ENCODE results near the gene CFLAR. TPM values are rescaled to one million over a fixed set of nuclear protein-coding genes. Genes with fewer than 3 reads are reported as not detected.
A peak's percentile ranks its signal among the peaks of the same experiment; 100 is the strongest.

Gene CFLAR
- total and polyA plus RNA-seq, 2 of the 13 experiments (the other 11 are each of a cell fraction or from before 2014, with no cell fraction given) = 43.8 to 92.1 TPM

DNA sequence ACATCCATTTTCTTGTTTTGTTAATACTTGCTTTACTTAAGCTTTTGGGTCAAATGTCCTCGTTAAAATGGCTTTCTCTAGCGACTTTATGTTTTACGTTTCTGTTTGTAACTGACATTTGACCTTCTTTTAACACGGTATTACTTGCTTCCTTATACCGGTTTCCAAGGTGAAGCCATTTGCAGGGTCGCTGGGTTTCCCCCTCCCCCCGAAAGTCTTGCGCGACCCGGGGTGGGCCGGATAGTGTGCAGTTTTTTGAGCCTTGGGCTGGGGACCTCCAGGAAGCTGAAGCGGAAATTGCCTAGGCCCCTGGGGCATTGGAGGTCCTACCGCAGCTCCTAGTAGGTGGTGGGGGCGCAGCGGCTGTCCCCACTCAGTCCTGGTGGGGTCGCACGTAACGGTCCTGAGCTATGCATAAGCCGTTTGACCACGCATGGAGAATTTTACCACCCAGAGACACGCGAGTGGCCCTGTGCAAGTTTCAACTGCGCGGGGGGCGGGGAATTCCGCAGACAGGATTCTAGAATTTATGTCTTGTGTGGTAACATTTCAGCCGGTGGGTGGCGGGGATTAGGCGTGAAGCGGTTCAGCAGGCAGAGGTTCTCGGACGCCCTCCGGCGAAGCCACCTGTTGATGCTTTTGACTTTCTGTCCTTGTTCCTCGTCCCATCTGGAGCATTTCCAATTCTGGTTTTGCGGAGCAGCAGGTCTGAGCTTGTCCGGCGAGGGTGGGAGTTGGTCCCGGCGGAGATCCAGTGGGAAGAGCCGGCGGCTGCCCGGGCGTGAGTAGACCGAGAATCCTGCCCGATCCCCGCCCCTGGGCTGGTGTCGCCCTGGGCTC is 2.4 kb downstream of the CFLAR start (continued):
- TF ChIP-seq, protein P1, sequence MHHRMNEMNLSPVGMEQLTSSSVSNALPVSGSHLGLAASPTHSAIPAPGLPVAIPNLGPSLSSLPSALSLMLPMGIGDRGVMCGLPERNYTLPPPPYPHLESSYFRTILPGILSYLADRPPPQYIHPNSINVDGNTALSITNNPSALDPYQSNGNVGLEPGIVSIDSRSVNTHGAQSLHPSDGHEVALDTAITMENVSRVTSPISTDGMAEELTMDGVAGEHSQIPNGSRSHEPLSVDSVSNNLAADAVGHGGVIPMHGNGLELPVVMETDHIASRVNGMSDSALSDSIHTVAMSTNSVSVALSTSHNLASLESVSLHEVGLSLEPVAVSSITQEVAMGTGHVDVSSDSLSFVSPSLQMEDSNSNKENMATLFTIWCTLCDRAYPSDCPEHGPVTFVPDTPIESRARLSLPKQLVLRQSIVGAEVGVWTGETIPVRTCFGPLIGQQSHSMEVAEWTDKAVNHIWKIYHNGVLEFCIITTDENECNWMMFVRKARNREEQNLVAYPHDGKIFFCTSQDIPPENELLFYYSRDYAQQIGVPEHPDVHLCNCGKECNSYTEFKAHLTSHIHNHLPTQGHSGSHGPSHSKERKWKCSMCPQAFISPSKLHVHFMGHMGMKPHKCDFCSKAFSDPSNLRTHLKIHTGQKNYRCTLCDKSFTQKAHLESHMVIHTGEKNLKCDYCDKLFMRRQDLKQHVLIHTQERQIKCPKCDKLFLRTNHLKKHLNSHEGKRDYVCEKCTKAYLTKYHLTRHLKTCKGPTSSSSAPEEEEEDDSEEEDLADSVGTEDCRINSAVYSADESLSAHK (CRISPR knock-in tag; IDR thresholded peaks at IDR 0.05; ENCODE audit: borderline replicate concordance) = no peak
- no peak for TF ChIP-seq ZNF143 (CRISPR knock-in tag; IDR thresholded peaks at IDR 0.05)
- TF ChIP-seq, protein P2, sequence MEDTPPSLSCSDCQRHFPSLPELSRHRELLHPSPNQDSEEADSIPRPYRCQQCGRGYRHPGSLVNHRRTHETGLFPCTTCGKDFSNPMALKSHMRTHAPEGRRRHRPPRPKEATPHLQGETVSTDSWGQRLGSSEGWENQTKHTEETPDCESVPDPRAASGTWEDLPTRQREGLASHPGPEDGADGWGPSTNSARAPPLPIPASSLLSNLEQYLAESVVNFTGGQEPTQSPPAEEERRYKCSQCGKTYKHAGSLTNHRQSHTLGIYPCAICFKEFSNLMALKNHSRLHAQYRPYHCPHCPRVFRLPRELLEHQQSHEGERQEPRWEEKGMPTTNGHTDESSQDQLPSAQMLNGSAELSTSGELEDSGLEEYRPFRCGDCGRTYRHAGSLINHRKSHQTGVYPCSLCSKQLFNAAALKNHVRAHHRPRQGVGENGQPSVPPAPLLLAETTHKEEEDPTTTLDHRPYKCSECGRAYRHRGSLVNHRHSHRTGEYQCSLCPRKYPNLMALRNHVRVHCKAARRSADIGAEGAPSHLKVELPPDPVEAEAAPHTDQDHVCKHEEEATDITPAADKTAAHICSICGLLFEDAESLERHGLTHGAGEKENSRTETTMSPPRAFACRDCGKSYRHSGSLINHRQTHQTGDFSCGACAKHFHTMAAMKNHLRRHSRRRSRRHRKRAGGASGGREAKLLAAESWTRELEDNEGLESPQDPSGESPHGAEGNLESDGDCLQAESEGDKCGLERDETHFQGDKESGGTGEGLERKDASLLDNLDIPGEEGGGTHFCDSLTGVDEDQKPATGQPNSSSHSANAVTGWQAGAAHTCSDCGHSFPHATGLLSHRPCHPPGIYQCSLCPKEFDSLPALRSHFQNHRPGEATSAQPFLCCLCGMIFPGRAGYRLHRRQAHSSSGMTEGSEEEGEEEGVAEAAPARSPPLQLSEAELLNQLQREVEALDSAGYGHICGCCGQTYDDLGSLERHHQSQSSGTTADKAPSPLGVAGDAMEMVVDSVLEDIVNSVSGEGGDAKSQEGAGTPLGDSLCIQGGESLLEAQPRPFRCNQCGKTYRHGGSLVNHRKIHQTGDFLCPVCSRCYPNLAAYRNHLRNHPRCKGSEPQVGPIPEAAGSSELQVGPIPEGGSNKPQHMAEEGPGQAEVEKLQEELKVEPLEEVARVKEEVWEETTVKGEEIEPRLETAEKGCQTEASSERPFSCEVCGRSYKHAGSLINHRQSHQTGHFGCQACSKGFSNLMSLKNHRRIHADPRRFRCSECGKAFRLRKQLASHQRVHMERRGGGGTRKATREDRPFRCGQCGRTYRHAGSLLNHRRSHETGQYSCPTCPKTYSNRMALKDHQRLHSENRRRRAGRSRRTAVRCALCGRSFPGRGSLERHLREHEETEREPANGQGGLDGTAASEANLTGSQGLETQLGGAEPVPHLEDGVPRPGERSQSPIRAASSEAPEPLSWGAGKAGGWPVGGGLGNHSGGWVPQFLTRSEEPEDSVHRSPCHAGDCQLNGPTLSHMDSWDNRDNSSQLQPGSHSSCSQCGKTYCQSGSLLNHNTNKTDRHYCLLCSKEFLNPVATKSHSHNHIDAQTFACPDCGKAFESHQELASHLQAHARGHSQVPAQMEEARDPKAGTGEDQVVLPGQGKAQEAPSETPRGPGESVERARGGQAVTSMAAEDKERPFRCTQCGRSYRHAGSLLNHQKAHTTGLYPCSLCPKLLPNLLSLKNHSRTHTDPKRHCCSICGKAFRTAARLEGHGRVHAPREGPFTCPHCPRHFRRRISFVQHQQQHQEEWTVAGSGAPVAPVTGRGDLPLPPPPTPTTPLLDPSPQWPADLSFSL (CRISPR knock-in tag; IDR thresholded peaks at IDR 0.05) = no peak; the same call in 1 of the 2 replicates
- no peak for TF ChIP-seq ZNF720 (CRISPR knock-in tag; IDR thresholded peaks at IDR 0.05)
- no peak for TF ChIP-seq ZFP82 (CRISPR knock-in tag; IDR thresholded peaks at IDR 0.05; ENCODE audit: borderline replicate concordance)
- TF ChIP-seq SNAI1 (CRISPR knock-in tag; IDR thresholded peaks at IDR 0.05; ENCODE audit: borderline replicate concordance) = peak; percentile 74
- TF ChIP-seq ZNF468 (CRISPR knock-in tag; IDR thresholded peaks at IDR 0.05) = no peak
- peak; percentile 50; the same call in 1 of the 2 replicates for TF ChIP-seq SAFB2 (CRISPR knock-in tag; IDR thresholded peaks at IDR 0.05; ENCODE audit: borderline replicate concordance, low read depth)
- no peak for TF ChIP-seq NR2F6 (IDR thresholded peaks at IDR 0.05)
- TF ChIP-seq NR2F6 (CRISPR knock-in tag; IDR thresholded peaks at IDR 0.05) = peak; percentile 63
- peak; percentile 81 for TF ChIP-seq MED8 (CRISPR knock-in tag; IDR thresholded peaks at IDR 0.05; ENCODE audit: insufficient replicate concordance)
- TF ChIP-seq, protein P3, sequence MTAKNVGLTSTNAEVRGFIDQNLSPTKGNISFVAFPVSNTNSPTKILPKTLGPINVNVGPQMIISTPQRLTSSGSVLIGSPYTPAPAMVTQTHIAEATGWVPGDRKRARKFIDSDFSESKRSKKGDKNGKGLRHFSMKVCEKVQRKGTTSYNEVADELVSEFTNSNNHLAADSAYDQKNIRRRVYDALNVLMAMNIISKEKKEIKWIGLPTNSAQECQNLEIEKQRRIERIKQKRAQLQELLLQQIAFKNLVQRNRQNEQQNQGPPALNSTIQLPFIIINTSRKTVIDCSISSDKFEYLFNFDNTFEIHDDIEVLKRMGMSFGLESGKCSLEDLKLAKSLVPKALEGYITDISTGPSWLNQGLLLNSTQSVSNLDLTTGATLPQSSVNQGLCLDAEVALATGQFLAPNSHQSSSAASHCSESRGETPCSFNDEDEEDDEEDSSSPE (CRISPR knock-in tag; IDR thresholded peaks at IDR 0.05) = peak; percentile 69
- no peak for TF ChIP-seq ZNF850 (CRISPR knock-in tag; conservative IDR thresholded peaks at IDR 0.05)
- no peak for TF ChIP-seq NFRKB (IDR thresholded peaks at IDR 0.05)
- TF ChIP-seq MBNL3 (CRISPR knock-in tag; conservative IDR thresholded peaks at IDR 0.05) = no peak
- peak; percentile 75; the same call in 1 of the 2 replicates for TF ChIP-seq ZNF766 (CRISPR knock-in tag; IDR thresholded peaks at IDR 0.05; ENCODE audit: borderline replicate concordance)
- peak; percentile 95 for TF ChIP-seq MEIS1 (CRISPR knock-in tag; IDR thresholded peaks at IDR 0.05; ENCODE audit: borderline replicate concordance)
- peak; percentile 21; the same call in 1 of the 2 replicates for TF ChIP-seq SRY (CRISPR knock-in tag; IDR thresholded peaks at IDR 0.05)
- no peak; the same call in 1 of the 2 replicates for TF ChIP-seq GPN1 (CRISPR knock-in tag; IDR thresholded peaks at IDR 0.05; ENCODE audit: borderline replicate concordance)
